Measurements from ENCODE around the gene MYOZ3. TPM values are rescaled to one million over a fixed set of nuclear protein-coding genes. Genes with fewer than 3 reads are reported as not detected.
A peak's percentile ranks its signal among the peaks of the same experiment; 100 is the strongest.

MYOZ3 gene
- total and polyA plus RNA-seq, 12 donors, result 0.12 to 1.9 (median 0.45) TPM; not detected in 1

- peak overlapping the region; percentile 27 to 97 (median 90) for H3K27ac ChIP-seq
- peak in 4 of 7 donors; percentile 52 to 63 (median 54) for DNase-seq
- peaks cover 34 to 56% of the 10 kb centered on the region in 2 donors for H3K4me1 ChIP-seq (replicated peaks in 1 of 2)
- no peaks in the 10 kb centered on the region for H3K27me3 ChIP-seq
- peak overlapping the region; percentile 91 to 97 (median 94) for H3K4me3 ChIP-seq
- intact Hi-C loops (cut with DNase I), result no loop called here
- H3K36me3 ChIP-seq (replicated peaks in 1 of 2), result no peaks in the 10 kb centered on the region
- TF ChIP-seq POLR2A (IDR thresholded peaks at IDR 0.05), result peak in 1 of 2 donors; percentile 19
- peak in 2 of 6 experiments; percentile 5 to 14 for TF ChIP-seq CTCF (IDR thresholded peaks at IDR 0.05)
- 3 to 17% (median 7%) methylated on average over 6 to 74 of the region's 74 CpGs for WGBS, 4 donors
- no peaks in the 10 kb centered on the region for H3K9me3 ChIP-seq (replicated peaks in 1 of 3)
Measured at GRCh38 chr5:150624334-150625163, 36.5 kb upstream of the MYOZ3 start.

GRCh38 chr5:150625164-150625535, 35.9 kb upstream of the MYOZ3 start:
- Histone ChIP-seq H3K4me1 (replicated peaks in 1 of 2) (peaks cover 35 to 62% of the 10 kb centered on the region in 2 donors), H3K36me3 (replicated peaks in 1 of 2) (no peaks in the 10 kb centered on the region), H3K27me3 (no peaks in the 10 kb centered on the region), H3K9me3 (replicated peaks in 1 of 3) (no peaks in the 10 kb centered on the region), H3K27ac (peak overlapping the region; percentile 27 to 97 (median 90)), H3K4me3 (peak overlapping the region; percentile 91 to 97 (median 94))
- peak in 6 of 7 donors; percentile 62 to 82 (median 69) for DNase-seq
- TF ChIP-seq CTCF (IDR thresholded peaks at IDR 0.05) (no peak), POLR2A (IDR thresholded peaks at IDR 0.05) (peak in 1 of 2 donors; percentile 50)
- WGBS, 4 donors, result 0 to 27% (median 15%) methylated on average over 1 to 19 of the region's 19 CpGs
- intact Hi-C loops (cut with DNase I), result no loop called here

GRCh38 chr5:150625831-150626746, 35.0 kb upstream of the MYOZ3 start:
- H3K4me3 ChIP-seq, result peak overlapping the region in 3 of 4 donors; percentile 91 to 97 (median 92)
- peak overlapping the region; percentile 27 to 97 (median 90) for H3K27ac ChIP-seq
- intact Hi-C loops (cut with DNase I), result no loop called here
- 72 to 79% (median 74%) methylated on average over 9 to 10 of the region's 10 CpGs for WGBS, 4 donors
- H3K9me3 ChIP-seq (replicated peaks in 1 of 3), result no peaks in the 10 kb centered on the region
- DNase-seq, result peak in 3 of 7 donors; percentile 18 to 36 (median 30)
- no peaks in the 10 kb centered on the region for H3K36me3 ChIP-seq (replicated peaks in 1 of 2)
- H3K4me1 ChIP-seq (replicated peaks in 1 of 2), result peaks cover 44 to 72% of the 10 kb centered on the region in 2 donors
- no peak for TF ChIP-seq CTCF (IDR thresholded peaks at IDR 0.05)
- no peak for TF ChIP-seq POLR2A (IDR thresholded peaks at IDR 0.05)
- no peaks in the 10 kb centered on the region for H3K27me3 ChIP-seq

GRCh38 chr5:150626853-150627276, 34.2 kb upstream of the MYOZ3 start:
- Histone ChIP-seq H3K27ac (peak overlapping the region; percentile 27 to 97 (median 90)), H3K4me3 (peak overlapping the region in 1 of 4 donors; percentile 97), H3K9me3 (replicated peaks in 1 of 3) (no peaks in the 10 kb centered on the region), H3K4me1 (replicated peaks in 1 of 2) (peaks cover 49 to 80% of the 10 kb centered on the region in 2 donors), H3K36me3 (replicated peaks in 1 of 2) (no peaks in the 10 kb centered on the region), H3K27me3 (no peaks in the 10 kb centered on the region)
- TF ChIP-seq POLR2A (IDR thresholded peaks at IDR 0.05), result peak in 1 of 2 donors; percentile 37
- TF ChIP-seq CTCF (IDR thresholded peaks at IDR 0.05), result no peak
- DNase-seq, result peak in 5 of 7 donors; percentile 56 to 75 (median 70)
- intact Hi-C loops (cut with DNase I), result no loop called here
- 42 to 90% (median 66%) methylated on average over 2 to 5 of the region's 5 CpGs for WGBS, 4 donors
